Neural progenitor cell (in vitro differentiated cells): Measurements from ENCODE around the gene HOXC12. TPM values are rescaled to one million over a fixed set of nuclear protein-coding genes. Genes with fewer than 3 reads are reported as not detected.

Experiments used
- DNase-seq: peaks from one replicate; pipeline ENCODE4 v3.0.0-alpha.2; 2016; ENCODE audit warnings: low spot score
- H2AFZ ChIP-seq: fragments of 200-600 bp; sonication (generic); replicated peaks from 2 replicates; pipeline ENCODE4 v1.6.1; 2016; ENCODE audit warnings: antibody characterized with exemption
- H3F3A ChIP-seq: fragments of 200-600 bp; sonication (generic); 2 replicates; pipeline ENCODE4 v1.6.1; 2016; ENCODE audit warnings: antibody characterized with exemption, low read depth
- H3K27ac ChIP-seq: fragments of 200-600 bp; sonication (generic); 2 replicates; pipeline ENCODE4 v1.5.1; 2016; ENCODE audit warnings: mild to moderate bottlenecking
- H3K27me3 ChIP-seq: fragments of 200-600 bp; sonication (generic); 2 replicates; pipeline ENCODE4 v1.6.1; 2016; ENCODE audit warnings: mild to moderate bottlenecking, moderate library complexity
- H3K36me3 ChIP-seq: fragments of 200-600 bp; sonication (generic); 2 replicates; pipeline ENCODE4 v1.5.1; 2016
- H3K4me1 ChIP-seq: fragments of 200-600 bp; sonication (generic); 2 replicates; pipeline ENCODE4 v1.6.1; 2016; ENCODE audit warnings: mixed run types
- H3K4me2 ChIP-seq: fragments of 200-600 bp; sonication (generic); 2 replicates; pipeline ENCODE4 v1.6.1; 2016
- H3K4me3 ChIP-seq: fragments of 200-600 bp; sonication (generic); 2 replicates; pipeline ENCODE4 v1.5.1; 2016
- H3K79me2 ChIP-seq: fragments of 200-600 bp; sonication (generic); 2 replicates; pipeline ENCODE4 v1.6.1; 2016; ENCODE audit warnings: low read depth
- H3K9ac ChIP-seq: fragments of 200-600 bp; sonication (generic); 2 replicates; pipeline ENCODE4 v1.6.1; 2016
- H3K9me3 ChIP-seq: fragments of 200-600 bp; sonication (generic); 2 replicates; pipeline ENCODE4 v1.5.1; 2016; ENCODE audit warnings: low read depth
- H4K20me1 ChIP-seq: fragments of 200-600 bp; sonication (generic); 2 replicates; pipeline ENCODE4 v1.6.1; 2016; ENCODE audit warnings: low read depth
- H3K27ac Mint-ChIP-seq: 3 replicates; pipeline ENCODE4 v1.8.0; 2021; ENCODE audit warnings: mixed read lengths
- H3K27me3 Mint-ChIP-seq: 2 replicates; pipeline ENCODE4 v1.8.0; 2022; ENCODE audit warnings: low read depth, mild to moderate bottlenecking, inconsistent platforms, moderate library complexity, mixed read lengths; ENCODE audit not compliant: insufficient read depth
- H3K36me3 Mint-ChIP-seq: 3 replicates; pipeline ENCODE4 v1.8.0; 2021; ENCODE audit warnings: mixed read lengths
- H3K4me1 Mint-ChIP-seq: 3 replicates; pipeline ENCODE4 v1.8.0; 2021; ENCODE audit warnings: mixed read lengths
- H3K4me3 Mint-ChIP-seq: 3 replicates; pipeline ENCODE4 v1.8.0; 2021; ENCODE audit warnings: mild to moderate bottlenecking, moderate library complexity, mixed read lengths
- H3K9me3 Mint-ChIP-seq: 3 replicates; pipeline ENCODE4 v1.8.0; 2020; ENCODE audit warnings: mixed read lengths
- CTCF ChIP-seq: fragments of 200-600 bp; sonication (generic); IDR thresholded peaks from 2 replicates; pipeline ENCODE4 v1.5.1; 2017; ENCODE audit warnings: antibody characterized with exemption, mild to moderate bottlenecking
- EZH2 ChIP-seq: fragments of 200-600 bp; sonication (generic); IDR thresholded peaks from 2 replicates; pipeline ENCODE4 v1.6.1; 2017; ENCODE audit warnings: antibody characterized with exemption, mild to moderate bottlenecking, moderate library complexity
- EZH2phosphoT487 ChIP-seq: fragments of 200-600 bp; sonication (generic); IDR thresholded peaks from 2 replicates; pipeline ENCODE4 v1.6.1; 2017; ENCODE audit warnings: antibody characterized with exemption
- total RNA-seq: library from RNA; depleted of rRNA; stranded (reverse); fragments of >200 nt; gene quantifications from 2 replicates; pipeline ENCODE4 v1.2.3, GENCODE V29; 2015; ENCODE audit warnings: low replicate concordance

HOXC12 gene
- total RNA-seq, 1 donor from 2014 or later: not detected

- H3K27me3 Mint-ChIP-seq: peaks cover 92% of the 10 kb centered on the region
- Histone ChIP-seq H3K4me3 (no peak overlapping the region), H3K27ac (no peak overlapping the region), H3F3A (peaks cover 1% of the 10 kb centered on the region), H2AFZ (no peak overlapping the region), H3K27me3 (peaks cover 100% of the 10 kb centered on the region), H3K36me3 (no peaks in the 10 kb centered on the region), H3K79me2 (no peaks in the 10 kb centered on the region), H3K4me1 (no peaks in the 10 kb centered on the region), H3K9me3 (no peaks in the 10 kb centered on the region), H4K20me1 (peaks cover 87% of the 10 kb centered on the region), H3K9ac (no peak overlapping the region), H3K4me2 (no peak overlapping the region)
- DNase-seq: peak; percentile 96
- peaks cover 4% of the 10 kb centered on the region for H3K4me1 Mint-ChIP-seq
- no peaks in the 10 kb centered on the region for H3K36me3 Mint-ChIP-seq
- no peak overlapping the region for H3K27ac Mint-ChIP-seq
- H3K9me3 Mint-ChIP-seq: peaks cover 2% of the 10 kb centered on the region
- TF ChIP-seq EZH2: peak; percentile 97
- peak; percentile 98 for TF ChIP-seq CTCF
- peak; percentile 86 for TF ChIP-seq EZH2phosphoT487
- H3K4me3 Mint-ChIP-seq: no peak overlapping the region
Measured at GRCh38 chr12:54005853-54006558, 51.3 kb downstream of the HOXC12 start.

- no peak overlapping the region for H3K4me3 ChIP-seq
- peaks cover 92% of the 10 kb centered on the region for H3K27me3 Mint-ChIP-seq
- H3K36me3 Mint-ChIP-seq: no peaks in the 10 kb centered on the region
- H3K36me3 ChIP-seq: no peaks in the 10 kb centered on the region
- H3K27ac ChIP-seq: no peak overlapping the region
- peaks cover 3% of the 10 kb centered on the region for H3F3A ChIP-seq
- H3K27me3 ChIP-seq: peaks cover 100% of the 10 kb centered on the region
- no peaks in the 10 kb centered on the region for H3K4me1 ChIP-seq
- H3K4me2 ChIP-seq: no peak overlapping the region
- peaks cover 84% of the 10 kb centered on the region for H4K20me1 ChIP-seq
- H2AFZ ChIP-seq: no peak overlapping the region
- no peaks in the 10 kb centered on the region for H3K9me3 ChIP-seq
- no peak overlapping the region for H3K9ac ChIP-seq
- peaks cover 2% of the 10 kb centered on the region for H3K9me3 Mint-ChIP-seq
- H3K4me3 Mint-ChIP-seq: no peak overlapping the region
- H3K79me2 ChIP-seq: no peaks in the 10 kb centered on the region
- TF ChIP-seq EZH2: no peak
- no peak for TF ChIP-seq EZH2phosphoT487
- no peak for TF ChIP-seq CTCF
- peaks cover 4% of the 10 kb centered on the region for H3K4me1 Mint-ChIP-seq
- DNase-seq: no peak
- no peak overlapping the region for H3K27ac Mint-ChIP-seq
Measured at GRCh38 chr12:54006559-54007220, 52.0 kb downstream of the HOXC12 start.

GRCh38 chr12:54007538-54008259 lies 53.0 kb downstream of the HOXC12 start:
- Histone ChIP-seq H3K36me3 (no peaks in the 10 kb centered on the region), H3F3A (peaks cover 3% of the 10 kb centered on the region), H4K20me1 (peaks cover 79% of the 10 kb centered on the region), H3K27ac (no peak overlapping the region), H3K4me1 (no peaks in the 10 kb centered on the region), H3K4me2 (no peak overlapping the region), H3K27me3 (peaks cover 100% of the 10 kb centered on the region), H3K79me2 (no peaks in the 10 kb centered on the region), H2AFZ (no peak overlapping the region), H3K9me3 (no peaks in the 10 kb centered on the region), H3K9ac (no peak overlapping the region), H3K4me3 (no peak overlapping the region)
- H3K4me1 Mint-ChIP-seq: peaks cover 4% of the 10 kb centered on the region
- TF ChIP-seq EZH2phosphoT487 (peak; percentile 57), EZH2 (peak; percentile 47), CTCF (no peak)
- H3K27ac Mint-ChIP-seq: no peak overlapping the region
- H3K9me3 Mint-ChIP-seq: peaks cover 4% of the 10 kb centered on the region
- H3K27me3 Mint-ChIP-seq: peaks cover 92% of the 10 kb centered on the region
- DNase-seq: no peak
- no peaks in the 10 kb centered on the region for H3K36me3 Mint-ChIP-seq
- no peak overlapping the region for H3K4me3 Mint-ChIP-seq
